ENCODE data around the gene CAPN12.

DNA sequence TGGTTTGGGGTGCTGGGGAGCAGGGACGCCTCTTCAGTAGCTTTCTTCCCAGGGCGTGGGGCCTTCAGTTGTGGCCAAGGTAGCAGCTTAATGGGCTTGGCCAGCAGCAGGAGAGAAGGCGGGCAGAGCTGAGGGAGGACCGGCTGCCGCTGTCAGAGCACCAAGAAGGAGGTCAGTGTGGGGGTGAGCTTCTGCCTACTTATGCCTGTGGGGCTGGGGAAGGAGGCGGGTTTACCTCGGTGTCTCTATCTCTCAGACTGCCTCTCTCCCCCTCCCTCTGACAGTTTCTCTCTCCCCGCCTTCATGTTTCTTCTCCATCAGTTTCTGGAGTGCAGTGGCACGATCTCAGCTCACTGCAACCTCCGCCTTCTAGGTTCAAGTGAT, at the start of gene CAPN12:
- no peak for TF ChIP-seq POLR2AphosphoS5 (IDR thresholded peaks at IDR 0.05; ENCODE audit: low read depth, low read length)
- TF ChIP-seq, protein P1, sequence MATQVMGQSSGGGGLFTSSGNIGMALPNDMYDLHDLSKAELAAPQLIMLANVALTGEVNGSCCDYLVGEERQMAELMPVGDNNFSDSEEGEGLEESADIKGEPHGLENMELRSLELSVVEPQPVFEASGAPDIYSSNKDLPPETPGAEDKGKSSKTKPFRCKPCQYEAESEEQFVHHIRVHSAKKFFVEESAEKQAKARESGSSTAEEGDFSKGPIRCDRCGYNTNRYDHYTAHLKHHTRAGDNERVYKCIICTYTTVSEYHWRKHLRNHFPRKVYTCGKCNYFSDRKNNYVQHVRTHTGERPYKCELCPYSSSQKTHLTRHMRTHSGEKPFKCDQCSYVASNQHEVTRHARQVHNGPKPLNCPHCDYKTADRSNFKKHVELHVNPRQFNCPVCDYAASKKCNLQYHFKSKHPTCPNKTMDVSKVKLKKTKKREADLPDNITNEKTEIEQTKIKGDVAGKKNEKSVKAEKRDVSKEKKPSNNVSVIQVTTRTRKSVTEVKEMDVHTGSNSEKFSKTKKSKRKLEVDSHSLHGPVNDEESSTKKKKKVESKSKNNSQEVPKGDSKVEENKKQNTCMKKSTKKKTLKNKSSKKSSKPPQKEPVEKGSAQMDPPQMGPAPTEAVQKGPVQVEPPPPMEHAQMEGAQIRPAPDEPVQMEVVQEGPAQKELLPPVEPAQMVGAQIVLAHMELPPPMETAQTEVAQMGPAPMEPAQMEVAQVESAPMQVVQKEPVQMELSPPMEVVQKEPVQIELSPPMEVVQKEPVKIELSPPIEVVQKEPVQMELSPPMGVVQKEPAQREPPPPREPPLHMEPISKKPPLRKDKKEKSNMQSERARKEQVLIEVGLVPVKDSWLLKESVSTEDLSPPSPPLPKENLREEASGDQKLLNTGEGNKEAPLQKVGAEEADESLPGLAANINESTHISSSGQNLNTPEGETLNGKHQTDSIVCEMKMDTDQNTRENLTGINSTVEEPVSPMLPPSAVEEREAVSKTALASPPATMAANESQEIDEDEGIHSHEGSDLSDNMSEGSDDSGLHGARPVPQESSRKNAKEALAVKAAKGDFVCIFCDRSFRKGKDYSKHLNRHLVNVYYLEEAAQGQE (IDR thresholded peaks at IDR 0.05; ENCODE audit: insufficient read depth in 1 of 2, low read depth in 2 of 2, low read length in 2 of 2): no peak
- TF ChIP-seq TAF1 (IDR thresholded peaks at IDR 0.05; ENCODE audit: borderline replicate concordance, insufficient read depth, low read length): no peak
- no peak for TF ChIP-seq SIN3A (IDR thresholded peaks at IDR 0.05; ENCODE audit: borderline replicate concordance, insufficient read depth, low read length)

All from PFSK-1 (cell line).